A673 (cell line): Measurements from ENCODE around the gene C6orf62.

Experiments
- EZH2 ChIP-seq: fragments of 200-600 bp; sonication (generic); IDR thresholded peaks from 2 replicates; pipeline ENCODE4 v1.6.1; 2017; ENCODE audit warnings: borderline replicate concordance, low read depth, mild to moderate bottlenecking, mixed read lengths, antibody characterized with exemption, low read length; ENCODE audit not compliant: poor library complexity, severe bottlenecking
- TF ChIP-seq, protein P1 (sequence below): fragments of 300-800, 200-600 bp; sonication (generic); conservative IDR thresholded peaks from 2 replicates; pipeline ENCODE4 v1.5.1; 2017; ENCODE audit warnings: low read depth, mild to moderate bottlenecking, antibody characterized with exemption, low read length, moderate library complexity, mixed read lengths

DNA sequence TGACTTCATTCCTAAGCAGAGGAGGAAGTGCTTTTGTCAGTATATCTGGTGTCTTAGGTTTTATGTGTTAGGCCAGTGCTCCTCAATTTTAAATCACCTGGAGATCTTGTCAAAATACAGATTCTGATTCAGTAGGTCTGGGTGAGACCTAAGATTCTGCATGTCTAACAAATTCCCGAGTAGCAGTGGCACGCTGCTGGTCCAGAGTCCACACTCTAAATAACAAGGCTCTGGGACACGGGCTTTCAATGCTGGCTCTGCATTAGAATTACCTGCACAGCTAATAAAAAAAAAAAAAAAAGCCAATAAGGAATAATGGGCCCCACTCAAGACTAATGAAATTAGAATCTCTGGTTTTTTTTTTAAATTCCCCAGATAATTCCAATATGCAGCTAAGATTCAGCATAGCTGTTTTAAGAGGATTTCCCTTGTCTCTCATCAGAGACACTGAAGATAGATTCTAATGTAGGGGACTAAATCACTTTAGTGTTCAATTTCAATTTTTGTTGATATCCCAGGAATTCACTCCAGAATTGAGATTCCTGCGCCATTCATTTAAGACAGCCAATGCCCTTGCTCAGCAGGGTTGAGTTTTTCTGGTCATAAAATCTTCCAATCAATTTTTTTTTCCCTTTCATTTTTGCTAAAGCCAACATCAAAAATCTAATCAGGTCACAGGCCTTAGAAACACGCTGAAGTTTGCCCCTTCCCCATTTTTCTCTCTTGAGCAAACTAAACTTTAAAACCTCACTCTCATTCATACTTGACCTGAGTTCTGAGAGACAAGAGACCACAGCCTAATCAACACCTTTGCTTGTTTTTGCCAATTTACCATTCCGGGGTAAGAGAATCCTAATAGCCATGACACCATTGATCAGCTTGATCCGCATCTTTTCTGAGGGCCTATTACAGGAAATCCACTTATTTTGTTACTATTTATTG lies 54.6 kb downstream of the C6orf62 start:
- TF ChIP-seq EZH2 = no peak
- TF ChIP-seq, protein P1, sequence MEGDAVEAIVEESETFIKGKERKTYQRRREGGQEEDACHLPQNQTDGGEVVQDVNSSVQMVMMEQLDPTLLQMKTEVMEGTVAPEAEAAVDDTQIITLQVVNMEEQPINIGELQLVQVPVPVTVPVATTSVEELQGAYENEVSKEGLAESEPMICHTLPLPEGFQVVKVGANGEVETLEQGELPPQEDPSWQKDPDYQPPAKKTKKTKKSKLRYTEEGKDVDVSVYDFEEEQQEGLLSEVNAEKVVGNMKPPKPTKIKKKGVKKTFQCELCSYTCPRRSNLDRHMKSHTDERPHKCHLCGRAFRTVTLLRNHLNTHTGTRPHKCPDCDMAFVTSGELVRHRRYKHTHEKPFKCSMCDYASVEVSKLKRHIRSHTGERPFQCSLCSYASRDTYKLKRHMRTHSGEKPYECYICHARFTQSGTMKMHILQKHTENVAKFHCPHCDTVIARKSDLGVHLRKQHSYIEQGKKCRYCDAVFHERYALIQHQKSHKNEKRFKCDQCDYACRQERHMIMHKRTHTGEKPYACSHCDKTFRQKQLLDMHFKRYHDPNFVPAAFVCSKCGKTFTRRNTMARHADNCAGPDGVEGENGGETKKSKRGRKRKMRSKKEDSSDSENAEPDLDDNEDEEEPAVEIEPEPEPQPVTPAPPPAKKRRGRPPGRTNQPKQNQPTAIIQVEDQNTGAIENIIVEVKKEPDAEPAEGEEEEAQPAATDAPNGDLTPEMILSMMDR = no peak
